ENCODE data around the gene DYNLRB2.
A peak's percentile ranks its signal among the peaks of the same experiment; 100 is the strongest.

The DYNLRB2 gene

GRCh38 chr16:80540516-80541305 is at the start of gene DYNLRB2:
TSS of gene DYNLRB2 (plus strand) at chr16:80540993. CDS start at chr16:80541077, 84 bp downstream.
- peak; percentile 79 to 80 for DNase-seq (ENCODE audit: low read depth in 2 of 2)

- no peak for DNase-seq (ENCODE audit: low read depth in 2 of 2)
Measured at GRCh38 chr16:80500116-80500859, 40.5 kb upstream of the DYNLRB2 start.

GRCh38 chr16:80500961-80501525 is 39.8 kb upstream of the DYNLRB2 start:
- no peak for DNase-seq (ENCODE audit: low read depth in 2 of 2)

- DNase-seq (ENCODE audit: low read depth in 2 of 2) = no peak
Measured at GRCh38 chr16:80503107-80503506, 37.7 kb upstream of the DYNLRB2 start.

- DNase-seq (ENCODE audit: low read depth in 2 of 2) = no peak
Measured at GRCh38 chr16:80507538-80507937, 33.3 kb upstream of the DYNLRB2 start.

- DNase-seq (ENCODE audit: low read depth in 2 of 2) = no peak
Measured at GRCh38 chr16:80509872-80510271, 30.9 kb upstream of the DYNLRB2 start.

GRCh38 chr16:80511824-80512592 is 28.8 kb upstream of the DYNLRB2 start:
- DNase-seq (ENCODE audit: low read depth in 2 of 2) = no peak

- DNase-seq (ENCODE audit: low read depth in 2 of 2) = no peak
Measured at GRCh38 chr16:80512593-80512853, 28.3 kb upstream of the DYNLRB2 start.

GRCh38 chr16:80515374-80515773 is 25.4 kb upstream of the DYNLRB2 start:
- DNase-seq (ENCODE audit: low read depth in 2 of 2) = no peak

GRCh38 chr16:80517846-80518245 is 22.9 kb upstream of the DYNLRB2 start:
- no peak for DNase-seq (ENCODE audit: low read depth in 2 of 2)

GRCh38 chr16:80518436-80518835 is 22.4 kb upstream of the DYNLRB2 start:
- no peak for DNase-seq (ENCODE audit: low read depth in 2 of 2)

- no peak for DNase-seq (ENCODE audit: low read depth in 2 of 2)
Measured at GRCh38 chr16:80519189-80519588, 21.6 kb upstream of the DYNLRB2 start.

GRCh38 chr16:80525420-80525819 is 15.4 kb upstream of the DYNLRB2 start:
- DNase-seq (ENCODE audit: low read depth in 2 of 2) = no peak

GRCh38 chr16:80526418-80527061 is 14.3 kb upstream of the DYNLRB2 start:
- no peak for DNase-seq (ENCODE audit: low read depth in 2 of 2)

- DNase-seq (ENCODE audit: low read depth in 2 of 2) = no peak
Measured at GRCh38 chr16:80527297-80527696, 13.5 kb upstream of the DYNLRB2 start.

- no peak for DNase-seq (ENCODE audit: low read depth in 2 of 2)
Measured at GRCh38 chr16:80530479-80530878, 10.3 kb upstream of the DYNLRB2 start.

- no peak for DNase-seq (ENCODE audit: low read depth in 2 of 2)
Measured at GRCh38 chr16:80536238-80536637, 4.6 kb upstream of the DYNLRB2 start.

GRCh38 chr16:80541306-80541694 is 507 bp downstream of the DYNLRB2 start:
- no peak for DNase-seq (ENCODE audit: low read depth in 2 of 2)

- DNase-seq (ENCODE audit: low read depth in 2 of 2) = no peak
Measured at GRCh38 chr16:80543162-80543561, 2.4 kb downstream of the DYNLRB2 start.

- no peak for DNase-seq (ENCODE audit: low read depth in 2 of 2)
Measured at GRCh38 chr16:80544326-80544725, 3.5 kb downstream of the DYNLRB2 start.

- no peak for DNase-seq (ENCODE audit: low read depth in 2 of 2)
Measured at GRCh38 chr16:80546249-80546648, 5.5 kb downstream of the DYNLRB2 start.

- DNase-seq (ENCODE audit: low read depth in 2 of 2) = no peak
Measured at GRCh38 chr16:80547145-80547544, 6.4 kb downstream of the DYNLRB2 start.

Data from stimulated activated CD8-positive, alpha-beta memory T cell treated with anti-CD3 and anti-CD28 coated beads, Interleukin-15, amount 100 ng/mL, for 4 hours (primary cell).